Measurements from ENCODE around the gene ACER1. TPM values are rescaled to one million over a fixed set of nuclear protein-coding genes. Genes with fewer than 3 reads are reported as not detected.
A peak's percentile ranks its signal among the peaks of the same experiment; 100 is the strongest.

Gene ACER1
- total and polyA plus RNA-seq, 2 of the 13 experiments (the other 11 are each of a cell fraction or from before 2014, with no cell fraction given) = not detected

- peak; percentile 62 for TF ChIP-seq THAP9 (CRISPR knock-in tag; IDR thresholded peaks at IDR 0.05; ENCODE audit: borderline replicate concordance)
- no peak for TF ChIP-seq GTF3A (CRISPR knock-in tag; conservative IDR thresholded peaks at IDR 0.05)
- TF ChIP-seq NCOA1 (CRISPR knock-in tag; IDR thresholded peaks at IDR 0.05) = no peak
- peak; percentile 77 for TF ChIP-seq KAT8 (CRISPR knock-in tag; IDR thresholded peaks at IDR 0.05)
- TF ChIP-seq MLXIP (CRISPR knock-in tag; IDR thresholded peaks at IDR 0.05; ENCODE audit: borderline replicate concordance) = no peak
- TF ChIP-seq ZNF430 (CRISPR knock-in tag; IDR thresholded peaks at IDR 0.05) = peak; percentile 46; the same call in 1 of the 2 replicates
- TF ChIP-seq ZSCAN21 (CRISPR knock-in tag; IDR thresholded peaks at IDR 0.05; ENCODE audit: borderline replicate concordance) = no peak
- no peak for TF ChIP-seq PBX3 (CRISPR knock-in tag; IDR thresholded peaks at IDR 0.05; ENCODE audit: borderline replicate concordance)
- peak; percentile 29; the same call in 1 of the 2 replicates for TF ChIP-seq ZNF563 (CRISPR knock-in tag; IDR thresholded peaks at IDR 0.05)
- TF ChIP-seq CHCHD3 (CRISPR knock-in tag; IDR thresholded peaks at IDR 0.05) = no peak
- TF ChIP-seq KDM5B (CRISPR knock-in tag; IDR thresholded peaks at IDR 0.05; ENCODE audit: borderline replicate concordance) = peak; percentile 62; the same call in 1 of the 2 replicates
- TF ChIP-seq CCDC6 (CRISPR knock-in tag; IDR thresholded peaks at IDR 0.05) = peak; percentile 61; the same call in 1 of the 2 replicates
- no peak for TF ChIP-seq ZBTB46 (CRISPR knock-in tag; IDR thresholded peaks at IDR 0.05; ENCODE audit: borderline replicate concordance)
- no peak for TF ChIP-seq ZNF234 (CRISPR knock-in tag; conservative IDR thresholded peaks at IDR 0.05)
Measured at GRCh38 chr19:6273701-6274601, 59.5 kb downstream of the ACER1 start (continued).
